T-helper 2 cell treated with Interferon-gamma antibody and Interleukin-4, amounts not matched to agents 5 μg/mL and 100 μg/mL, for 36 hours (primary cell): Measurements from ENCODE around the gene MAGEF1.

Experiments used
- DNase-seq: peaks from one replicate; pipeline ENCODE4 v3.0.0; 2021; ENCODE audit warnings: low spot score
- H3K27ac Mint-ChIP-seq: one replicate; pipeline ENCODE4 v1.8.0; 2021; ENCODE audit warnings: mild to moderate bottlenecking, mixed read lengths
- H3K27me3 Mint-ChIP-seq: one replicate; pipeline ENCODE4 v1.8.0; 2021; ENCODE audit warnings: low read depth, mixed read lengths
- H3K36me3 Mint-ChIP-seq: one replicate; pipeline ENCODE4 v1.8.0; 2021; ENCODE audit warnings: low read depth, mixed read lengths
- H3K4me1 Mint-ChIP-seq: one replicate; pipeline ENCODE4 v1.8.0; 2021; ENCODE audit warnings: low read depth, mixed read lengths
- H3K4me3 Mint-ChIP-seq: one replicate; pipeline ENCODE4 v1.8.0; 2022; ENCODE audit warnings: mild to moderate bottlenecking, moderate library complexity, mixed read lengths
- H3K9me3 Mint-ChIP-seq: one replicate; pipeline ENCODE4 v1.8.0; 2021; ENCODE audit warnings: mixed read lengths

The MAGEF1 gene

GRCh38 chr3:184711493-184712247 is at the start of gene MAGEF1:
Gene MAGEF1, minus strand, starts transcription at chr3:184712064. Its CDS starts 243 bp downstream, at chr3:184711821.
- peaks cover 23% of the 10 kb centered on the region for H3K4me1 Mint-ChIP-seq

GRCh38 chr3:184761075-184761841 is 49.4 kb upstream of the MAGEF1 start:
- Mint-ChIP-seq H3K27ac (no peak overlapping the region), H3K4me1 (peaks cover 2% of the 10 kb centered on the region), H3K4me3 (no peak overlapping the region), H3K9me3 (no peaks in the 10 kb centered on the region), H3K27me3 (no peaks in the 10 kb centered on the region), H3K36me3 (no peaks in the 10 kb centered on the region)
- no peak for DNase-seq

More at GRCh38 chr3:184711493-184712247, at the start of gene MAGEF1:
- Mint-ChIP-seq H3K9me3 (peaks cover 12% of the 10 kb centered on the region), H3K27me3 (peaks cover 16% of the 10 kb centered on the region), H3K27ac (peak within 1 kb of the TSS; percentile 83), H3K36me3 (peaks cover 28% of the 10 kb centered on the region), H3K4me3 (peak within 1 kb of the TSS; percentile 94)
- peak; percentile 81 for DNase-seq

- Mint-ChIP-seq H3K27me3 (no peaks in the 10 kb centered on the region), H3K9me3 (no peaks in the 10 kb centered on the region), H3K27ac (no peak overlapping the region), H3K36me3 (no peaks in the 10 kb centered on the region), H3K4me3 (no peak overlapping the region), H3K4me1 (no peaks in the 10 kb centered on the region)
- no peak for DNase-seq
Observed at GRCh38 chr3:184760337-184761074, 48.6 kb upstream of the MAGEF1 start.

- Mint-ChIP-seq H3K4me1 (no peaks in the 10 kb centered on the region), H3K4me3 (no peak overlapping the region), H3K36me3 (no peaks in the 10 kb centered on the region), H3K9me3 (no peaks in the 10 kb centered on the region), H3K27ac (no peak overlapping the region), H3K27me3 (no peaks in the 10 kb centered on the region)
- DNase-seq = no peak
Observed at GRCh38 chr3:184759666-184760200, 47.9 kb upstream of the MAGEF1 start.

- no peaks in the 10 kb centered on the region for H3K9me3 Mint-ChIP-seq
- DNase-seq = no peak
- H3K4me3 Mint-ChIP-seq = no peak overlapping the region
- no peak overlapping the region for H3K27ac Mint-ChIP-seq
- H3K27me3 Mint-ChIP-seq = no peaks in the 10 kb centered on the region
- H3K4me1 Mint-ChIP-seq = no peaks in the 10 kb centered on the region
- H3K36me3 Mint-ChIP-seq = no peaks in the 10 kb centered on the region
Observed at GRCh38 chr3:184758056-184758455, 46.2 kb upstream of the MAGEF1 start.

GRCh38 chr3:184757022-184757651 is 45.3 kb upstream of the MAGEF1 start:
- no peaks in the 10 kb centered on the region for H3K9me3 Mint-ChIP-seq
- no peaks in the 10 kb centered on the region for H3K36me3 Mint-ChIP-seq
- DNase-seq = no peak
- peaks cover 4% of the 10 kb centered on the region for H3K27me3 Mint-ChIP-seq
- no peak overlapping the region for H3K4me3 Mint-ChIP-seq
- no peaks in the 10 kb centered on the region for H3K4me1 Mint-ChIP-seq
- H3K27ac Mint-ChIP-seq = no peak overlapping the region

- Mint-ChIP-seq H3K27ac (no peak overlapping the region), H3K27me3 (peaks cover 4% of the 10 kb centered on the region), H3K36me3 (no peaks in the 10 kb centered on the region), H3K9me3 (no peaks in the 10 kb centered on the region), H3K4me1 (no peaks in the 10 kb centered on the region), H3K4me3 (no peak overlapping the region)
- DNase-seq = no peak
Observed at GRCh38 chr3:184756151-184757021, 44.5 kb upstream of the MAGEF1 start.

GRCh38 chr3:184755315-184755731 is 43.5 kb upstream of the MAGEF1 start:
- Mint-ChIP-seq H3K4me1 (no peaks in the 10 kb centered on the region), H3K36me3 (no peaks in the 10 kb centered on the region), H3K27ac (no peak overlapping the region), H3K4me3 (no peak overlapping the region), H3K9me3 (no peaks in the 10 kb centered on the region), H3K27me3 (peaks cover 4% of the 10 kb centered on the region)
- DNase-seq = no peak

- peaks cover 12% of the 10 kb centered on the region for H3K4me1 Mint-ChIP-seq
- no peak overlapping the region for H3K27ac Mint-ChIP-seq
- DNase-seq = no peak
- H3K4me3 Mint-ChIP-seq = no peak overlapping the region
- H3K36me3 Mint-ChIP-seq = no peaks in the 10 kb centered on the region
- no peaks in the 10 kb centered on the region for H3K9me3 Mint-ChIP-seq
- peaks cover 4% of the 10 kb centered on the region for H3K27me3 Mint-ChIP-seq
Observed at GRCh38 chr3:184752361-184752760, 40.5 kb upstream of the MAGEF1 start.

- peaks cover 4% of the 10 kb centered on the region for H3K27me3 Mint-ChIP-seq
- H3K27ac Mint-ChIP-seq = no peak overlapping the region
- peaks cover 12% of the 10 kb centered on the region for H3K4me1 Mint-ChIP-seq
- H3K36me3 Mint-ChIP-seq = no peaks in the 10 kb centered on the region
- no peak for DNase-seq
- H3K4me3 Mint-ChIP-seq = no peak overlapping the region
- H3K9me3 Mint-ChIP-seq = no peaks in the 10 kb centered on the region
Observed at GRCh38 chr3:184751204-184752040, 39.6 kb upstream of the MAGEF1 start.

GRCh38 chr3:184750349-184751083 is 38.7 kb upstream of the MAGEF1 start:
- H3K36me3 Mint-ChIP-seq = no peaks in the 10 kb centered on the region
- H3K4me1 Mint-ChIP-seq = peaks cover 12% of the 10 kb centered on the region
- no peak overlapping the region for H3K4me3 Mint-ChIP-seq
- H3K27ac Mint-ChIP-seq = no peak overlapping the region
- no peaks in the 10 kb centered on the region for H3K9me3 Mint-ChIP-seq
- peaks cover 4% of the 10 kb centered on the region for H3K27me3 Mint-ChIP-seq
- no peak for DNase-seq
